ENCODE data around the gene CASD1.

CASD1 gene

DNA sequence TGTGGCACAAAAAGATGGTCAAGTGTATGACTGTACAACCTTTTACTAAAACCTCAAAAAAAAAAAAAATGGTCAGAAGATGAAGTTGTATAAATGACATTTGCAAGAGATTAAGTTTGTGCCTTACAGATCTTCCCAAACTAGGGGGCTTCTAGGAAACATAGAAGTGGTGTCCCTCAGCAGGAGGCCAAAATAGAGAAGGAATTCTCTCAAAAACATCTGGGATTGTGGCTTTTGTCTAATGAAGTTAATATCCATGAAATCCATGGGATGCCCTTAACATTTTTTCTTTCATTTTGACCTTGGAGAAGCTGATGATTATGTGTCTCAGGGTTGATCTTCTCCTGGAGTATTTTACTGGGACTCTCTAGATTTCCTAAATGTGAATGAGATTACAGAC lies 62.2 kb downstream of the CASD1 start:
- peaks cover 2% of the 10 kb centered on the region for H3K9me3 ChIP-seq
- H3K27ac ChIP-seq = no peak overlapping the region

DNA sequence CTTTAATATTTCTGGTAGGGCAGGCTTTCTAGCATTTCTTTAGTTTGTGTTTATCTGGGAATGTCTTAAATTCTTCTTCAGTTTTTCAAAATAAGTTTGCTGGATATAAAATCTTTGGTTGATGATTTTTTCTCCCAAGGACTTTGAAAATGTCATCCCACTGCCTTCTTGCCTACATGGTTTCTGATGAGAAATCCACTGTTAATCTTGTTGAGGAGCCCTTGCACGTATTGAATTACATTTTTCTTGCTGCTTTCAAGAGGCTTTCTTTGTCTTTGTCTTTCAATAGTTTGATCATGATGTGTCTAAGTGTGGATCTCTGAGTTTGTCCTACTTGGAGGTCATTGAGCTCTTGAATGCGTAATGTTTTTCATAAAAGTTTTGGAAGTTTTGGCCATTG lies 66.0 kb downstream of the CASD1 start:
- Histone ChIP-seq H3K27ac (no peak overlapping the region), H3K36me3 (no peaks in the 10 kb centered on the region), H3K4me3 (ENCODE audit: low read depth in 1 of 2, low read length in 1 of 2) (no peak overlapping the region), H3K4me1 (ENCODE audit: control insufficient read depth in 1 of 2, insufficient read depth in 1 of 2, low read depth in 1 of 2, low read length in 1 of 2) (no peaks in the 10 kb centered on the region), H3K9me3 (peaks cover 2% of the 10 kb centered on the region), H3K27me3 (no peaks in the 10 kb centered on the region)
- TF ChIP-seq, protein P1, sequence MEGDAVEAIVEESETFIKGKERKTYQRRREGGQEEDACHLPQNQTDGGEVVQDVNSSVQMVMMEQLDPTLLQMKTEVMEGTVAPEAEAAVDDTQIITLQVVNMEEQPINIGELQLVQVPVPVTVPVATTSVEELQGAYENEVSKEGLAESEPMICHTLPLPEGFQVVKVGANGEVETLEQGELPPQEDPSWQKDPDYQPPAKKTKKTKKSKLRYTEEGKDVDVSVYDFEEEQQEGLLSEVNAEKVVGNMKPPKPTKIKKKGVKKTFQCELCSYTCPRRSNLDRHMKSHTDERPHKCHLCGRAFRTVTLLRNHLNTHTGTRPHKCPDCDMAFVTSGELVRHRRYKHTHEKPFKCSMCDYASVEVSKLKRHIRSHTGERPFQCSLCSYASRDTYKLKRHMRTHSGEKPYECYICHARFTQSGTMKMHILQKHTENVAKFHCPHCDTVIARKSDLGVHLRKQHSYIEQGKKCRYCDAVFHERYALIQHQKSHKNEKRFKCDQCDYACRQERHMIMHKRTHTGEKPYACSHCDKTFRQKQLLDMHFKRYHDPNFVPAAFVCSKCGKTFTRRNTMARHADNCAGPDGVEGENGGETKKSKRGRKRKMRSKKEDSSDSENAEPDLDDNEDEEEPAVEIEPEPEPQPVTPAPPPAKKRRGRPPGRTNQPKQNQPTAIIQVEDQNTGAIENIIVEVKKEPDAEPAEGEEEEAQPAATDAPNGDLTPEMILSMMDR (IDR thresholded peaks at IDR 0.05) = no peak

More for the DNA sequence above, 62.2 kb downstream of the CASD1 start:
- Histone ChIP-seq H3K4me3 (ENCODE audit: low read depth in 1 of 2, low read length in 1 of 2) (no peak overlapping the region), H3K4me1 (ENCODE audit: control insufficient read depth in 1 of 2, insufficient read depth in 1 of 2, low read depth in 1 of 2, low read length in 1 of 2) (no peaks in the 10 kb centered on the region), H3K36me3 (no peaks in the 10 kb centered on the region), H3K27me3 (no peaks in the 10 kb centered on the region)
- TF ChIP-seq, protein P1 (IDR thresholded peaks at IDR 0.05) = no peak

DNA sequence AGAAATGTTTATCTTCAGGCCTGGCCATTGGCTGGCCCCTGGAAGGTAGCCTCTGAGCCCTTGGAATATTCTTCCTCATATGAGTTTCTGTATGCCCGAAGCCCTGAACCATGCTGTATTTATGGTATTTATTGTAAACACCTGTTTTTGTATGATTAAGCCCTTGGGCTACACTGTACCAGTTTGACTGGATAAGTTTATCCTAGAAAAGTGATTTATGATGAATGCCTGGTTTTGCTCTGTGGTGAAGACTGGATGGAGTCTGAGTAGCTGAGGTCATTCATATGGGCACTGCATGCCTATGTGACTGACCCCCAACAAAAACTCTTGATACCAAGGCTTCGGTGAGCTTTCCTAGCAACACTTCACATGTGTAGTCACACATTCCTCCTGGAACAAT lies 66.7 kb downstream of the CASD1 start:
- H3K27ac ChIP-seq = no peak overlapping the region
- TF ChIP-seq, protein P1 (IDR thresholded peaks at IDR 0.05) = no peak
- no peaks in the 10 kb centered on the region for H3K36me3 ChIP-seq
- no peaks in the 10 kb centered on the region for H3K4me1 ChIP-seq (ENCODE audit: control insufficient read depth in 1 of 2, insufficient read depth in 1 of 2, low read depth in 1 of 2, low read length in 1 of 2)
- no peak overlapping the region for H3K4me3 ChIP-seq (ENCODE audit: low read depth in 1 of 2, low read length in 1 of 2)
- peaks cover 2% of the 10 kb centered on the region for H3K9me3 ChIP-seq
- no peaks in the 10 kb centered on the region for H3K27me3 ChIP-seq

DNA sequence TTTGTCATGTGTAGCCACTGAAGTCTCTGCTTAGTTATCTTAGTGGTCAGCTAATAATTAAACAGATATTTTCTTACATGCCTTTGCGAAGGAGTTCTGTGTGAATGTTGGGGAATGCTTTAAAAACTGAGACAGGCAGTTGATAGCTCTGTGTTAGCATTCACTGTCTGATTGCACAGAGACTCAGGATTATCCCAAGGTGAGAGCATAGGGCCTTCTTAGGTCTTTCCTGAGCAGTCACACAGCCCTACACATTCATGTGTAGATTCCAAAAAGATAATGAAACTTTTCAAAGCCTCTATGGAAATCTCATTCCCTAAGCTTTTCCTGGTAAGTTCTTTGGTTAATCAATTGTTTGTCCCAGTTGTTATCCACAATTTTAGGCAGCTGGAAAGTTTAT lies 67.7 kb downstream of the CASD1 start:
- no peak overlapping the region for H3K4me3 ChIP-seq (ENCODE audit: low read depth in 1 of 2, low read length in 1 of 2)
- no peaks in the 10 kb centered on the region for H3K36me3 ChIP-seq
- H3K9me3 ChIP-seq = peaks cover 2% of the 10 kb centered on the region
- H3K27ac ChIP-seq = no peak overlapping the region
- TF ChIP-seq, protein P1 (IDR thresholded peaks at IDR 0.05) = no peak
- no peaks in the 10 kb centered on the region for H3K27me3 ChIP-seq
- no peaks in the 10 kb centered on the region for H3K4me1 ChIP-seq (ENCODE audit: control insufficient read depth in 1 of 2, insufficient read depth in 1 of 2, low read depth in 1 of 2, low read length in 1 of 2)

DNA sequence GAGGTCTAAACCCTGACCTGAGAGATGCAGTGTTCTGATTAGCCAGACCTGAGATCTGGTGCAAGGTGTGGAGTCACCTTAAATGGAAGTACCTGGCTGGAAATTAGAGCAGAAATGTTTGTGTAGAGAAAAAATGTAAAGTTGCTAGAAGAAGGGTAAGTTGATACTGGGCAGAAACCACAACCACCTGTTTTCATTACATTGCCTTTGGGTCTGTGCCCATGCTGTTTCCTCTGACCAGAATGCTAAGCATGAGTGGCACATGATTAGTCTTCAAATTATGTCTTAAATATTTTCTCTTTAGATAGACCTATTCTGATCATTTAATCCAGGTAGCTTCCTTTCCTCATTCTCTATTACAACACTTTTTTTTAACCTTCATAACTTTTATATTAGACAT lies 69.0 kb downstream of the CASD1 start:
- Histone ChIP-seq H3K4me1 (ENCODE audit: control insufficient read depth in 1 of 2, insufficient read depth in 1 of 2, low read depth in 1 of 2, low read length in 1 of 2) (no peaks in the 10 kb centered on the region), H3K4me3 (ENCODE audit: low read depth in 1 of 2, low read length in 1 of 2) (no peak overlapping the region), H3K9me3 (peaks cover 2% of the 10 kb centered on the region), H3K27ac (no peak overlapping the region), H3K27me3 (no peaks in the 10 kb centered on the region), H3K36me3 (no peaks in the 10 kb centered on the region)
- TF ChIP-seq, protein P1 (IDR thresholded peaks at IDR 0.05) = no peak

DNA sequence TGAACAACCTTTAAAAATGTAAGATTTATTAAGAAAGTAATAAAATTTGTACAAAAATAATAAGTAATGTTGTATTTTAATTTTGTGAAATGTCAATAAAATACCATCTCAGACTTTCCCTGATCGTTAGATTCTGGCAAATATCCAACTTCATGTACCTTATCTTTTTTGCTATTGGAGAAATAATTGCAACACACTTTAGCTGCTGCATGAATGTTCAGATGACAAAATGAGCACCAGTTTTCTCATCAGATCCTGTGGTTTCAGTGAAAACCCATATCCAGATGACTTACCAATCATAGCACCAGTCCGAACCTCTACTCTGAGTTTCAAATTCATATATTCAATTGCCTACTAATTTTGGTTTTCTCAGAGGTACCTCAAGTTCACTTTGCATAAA lies 69.9 kb downstream of the CASD1 start:
- Histone ChIP-seq H3K4me3 (ENCODE audit: low read depth in 1 of 2, low read length in 1 of 2) (no peak overlapping the region), H3K4me1 (ENCODE audit: control insufficient read depth in 1 of 2, insufficient read depth in 1 of 2, low read depth in 1 of 2, low read length in 1 of 2) (no peaks in the 10 kb centered on the region), H3K27ac (no peak overlapping the region)

More for the DNA sequence above, 69.9 kb downstream of the CASD1 start:
- no peaks in the 10 kb centered on the region for H3K27me3 ChIP-seq
- TF ChIP-seq, protein P1 (IDR thresholded peaks at IDR 0.05) = no peak
- no peaks in the 10 kb centered on the region for H3K36me3 ChIP-seq
- H3K9me3 ChIP-seq = peaks cover 2% of the 10 kb centered on the region

Measured in neutrophil (primary cell).